AG10803 (cell line): Measurements from ENCODE around the gene ELL.

Source experiments
- DNase-seq: peaks from one replicate; pipeline ENCODE4 v3.0.0; 2010; ENCODE audit warnings: low read depth
- H3K4me3 ChIP-seq: 2 replicates; pipeline ENCODE4 v1.5.1; 2011; ENCODE audit warnings: mild to moderate bottlenecking, low read length, control low read depth
- TF ChIP-seq, protein P1 (sequence below): conservative IDR thresholded peaks from 2 replicates; pipeline ENCODE4 v1.5.1; 2011; ENCODE audit warnings: mild to moderate bottlenecking, low read length, control low read depth, inconsistent platforms

Gene ELL

DNA sequence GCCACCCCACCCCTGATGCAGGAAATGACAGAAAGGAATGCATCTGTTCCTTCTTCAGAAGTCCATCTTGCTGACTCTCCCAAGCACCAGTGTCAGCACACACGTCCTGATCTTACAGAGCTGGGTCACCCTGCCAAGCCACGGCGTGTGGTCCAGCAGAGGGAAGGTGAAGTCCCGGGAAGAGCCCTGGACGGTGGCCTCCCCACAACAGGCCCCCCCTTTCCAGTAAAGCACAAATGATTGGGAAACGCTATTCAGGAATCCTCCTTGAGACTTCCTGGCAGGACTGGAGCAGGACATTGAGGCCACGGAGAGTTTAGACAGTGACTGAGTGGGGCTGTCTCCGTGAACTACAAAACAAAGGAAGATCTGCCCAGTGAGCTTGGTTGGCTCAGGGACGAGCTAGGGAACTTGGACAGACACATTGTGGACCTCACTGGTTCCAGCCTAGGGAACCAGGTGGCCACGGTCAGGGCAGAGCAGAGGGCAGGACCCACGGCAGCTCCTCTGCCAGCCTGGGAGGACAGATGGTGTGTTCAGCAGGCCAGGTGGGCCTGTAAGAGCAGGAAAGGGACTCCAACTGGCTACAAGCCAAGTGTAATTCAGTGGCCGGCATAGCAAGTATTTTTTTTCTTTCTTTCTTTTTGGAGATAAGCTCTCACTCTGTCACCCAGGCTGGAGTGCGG lies 41.7 kb downstream of the ELL start:
- peak overlapping the region; percentile 34 for H3K4me3 ChIP-seq
- DNase-seq: peak; percentile 96
- TF ChIP-seq, protein P1, sequence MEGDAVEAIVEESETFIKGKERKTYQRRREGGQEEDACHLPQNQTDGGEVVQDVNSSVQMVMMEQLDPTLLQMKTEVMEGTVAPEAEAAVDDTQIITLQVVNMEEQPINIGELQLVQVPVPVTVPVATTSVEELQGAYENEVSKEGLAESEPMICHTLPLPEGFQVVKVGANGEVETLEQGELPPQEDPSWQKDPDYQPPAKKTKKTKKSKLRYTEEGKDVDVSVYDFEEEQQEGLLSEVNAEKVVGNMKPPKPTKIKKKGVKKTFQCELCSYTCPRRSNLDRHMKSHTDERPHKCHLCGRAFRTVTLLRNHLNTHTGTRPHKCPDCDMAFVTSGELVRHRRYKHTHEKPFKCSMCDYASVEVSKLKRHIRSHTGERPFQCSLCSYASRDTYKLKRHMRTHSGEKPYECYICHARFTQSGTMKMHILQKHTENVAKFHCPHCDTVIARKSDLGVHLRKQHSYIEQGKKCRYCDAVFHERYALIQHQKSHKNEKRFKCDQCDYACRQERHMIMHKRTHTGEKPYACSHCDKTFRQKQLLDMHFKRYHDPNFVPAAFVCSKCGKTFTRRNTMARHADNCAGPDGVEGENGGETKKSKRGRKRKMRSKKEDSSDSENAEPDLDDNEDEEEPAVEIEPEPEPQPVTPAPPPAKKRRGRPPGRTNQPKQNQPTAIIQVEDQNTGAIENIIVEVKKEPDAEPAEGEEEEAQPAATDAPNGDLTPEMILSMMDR: no peak

DNA sequence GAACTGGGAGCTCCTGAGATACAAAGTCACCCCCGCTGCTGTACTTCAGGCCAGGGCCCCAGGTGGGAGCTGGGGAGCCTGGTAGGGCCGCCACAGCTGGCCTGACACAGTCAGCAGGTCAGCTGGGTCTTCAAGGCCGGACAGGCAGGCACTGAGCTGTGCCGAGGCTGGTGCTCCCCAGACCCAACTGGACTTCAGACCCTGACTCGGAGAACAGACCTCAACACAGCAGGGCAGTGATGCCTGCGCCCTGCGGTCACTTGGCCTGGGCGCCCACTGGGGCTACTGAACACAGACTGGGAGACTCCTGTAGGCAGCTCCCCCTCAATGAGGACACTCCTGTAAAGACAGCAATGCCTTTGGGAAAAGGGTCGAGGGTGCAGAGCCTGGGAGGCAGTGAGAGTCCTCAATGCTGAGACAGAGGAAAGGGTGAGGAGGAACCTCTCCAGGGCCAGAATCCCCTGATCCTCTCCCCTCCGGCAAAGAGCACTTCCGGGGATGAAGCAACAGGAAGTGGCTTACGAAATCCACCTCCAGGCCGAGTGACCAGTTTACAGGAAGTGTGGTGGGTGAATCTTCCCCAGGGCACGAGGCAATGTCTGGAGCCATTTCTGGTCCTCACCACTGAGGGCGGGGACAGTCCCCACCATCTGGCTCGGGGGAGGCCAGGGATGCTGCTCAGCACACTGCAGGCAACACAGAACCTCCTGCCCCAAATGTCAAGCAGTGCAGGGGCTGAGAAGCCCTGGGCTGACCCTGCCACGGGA lies 43.1 kb downstream of the ELL start:
- TF ChIP-seq, protein P1: no peak
- peak; percentile 95 for DNase-seq
- no peak overlapping the region for H3K4me3 ChIP-seq

DNA sequence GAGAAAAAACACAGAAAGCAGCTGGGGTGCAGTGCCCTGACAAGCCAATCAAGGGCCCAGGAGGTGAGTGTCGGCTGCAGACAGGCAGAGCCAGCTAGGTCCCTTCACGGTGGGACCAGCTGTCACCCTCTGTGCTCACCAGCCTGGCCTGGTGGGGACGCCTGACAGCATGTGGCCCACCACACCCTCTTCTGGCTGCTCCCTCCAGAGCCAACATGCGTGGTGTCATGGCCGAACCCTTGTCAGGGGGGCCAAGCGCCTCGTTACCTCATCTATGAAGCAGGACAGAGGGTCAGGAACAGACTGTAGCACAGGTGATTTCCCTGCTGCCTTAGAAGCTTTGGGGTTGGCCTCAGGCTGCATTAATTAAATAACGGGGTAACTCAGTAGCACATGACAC lies 43.9 kb downstream of the ELL start:
- no peak for DNase-seq
- H3K4me3 ChIP-seq: no peak overlapping the region
- TF ChIP-seq, protein P1: no peak

DNA sequence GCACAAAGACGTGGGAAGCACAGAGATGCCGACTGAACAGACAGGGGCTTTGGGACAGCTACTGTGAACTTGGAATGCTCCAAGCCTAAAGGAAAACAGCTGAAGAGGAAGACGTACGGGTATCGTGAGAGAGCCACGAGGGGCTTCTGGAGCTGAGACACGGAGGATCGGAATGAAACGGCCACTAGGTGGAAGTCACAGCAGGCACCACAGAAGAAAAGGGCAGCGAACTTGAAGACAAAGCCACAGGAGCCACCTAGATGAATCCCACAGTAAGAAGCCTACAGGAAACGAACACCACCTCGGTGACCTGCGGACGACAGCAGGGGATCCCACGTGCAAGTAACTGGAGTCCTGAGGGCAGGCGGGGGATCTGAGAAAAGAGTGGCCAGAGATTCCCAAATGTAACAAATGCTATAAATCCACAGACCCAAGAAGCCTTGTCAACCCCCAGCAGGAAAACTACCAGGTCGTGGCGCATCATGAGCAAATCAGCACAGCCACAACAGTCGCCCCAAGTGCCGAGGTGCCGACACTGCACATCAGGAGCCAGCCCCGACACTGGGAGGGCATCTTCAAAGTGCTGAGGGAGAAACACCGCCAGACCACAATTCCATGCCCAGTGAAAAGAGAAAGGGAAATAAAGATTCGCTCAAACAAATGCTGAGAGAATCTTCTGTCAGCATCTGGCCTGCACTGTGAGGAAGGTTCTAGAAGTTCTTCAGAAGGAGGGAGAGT lies 44.7 kb downstream of the ELL start:
- H3K4me3 ChIP-seq: no peak overlapping the region
- no peak for DNase-seq
- TF ChIP-seq, protein P1: peak; percentile 20

DNA sequence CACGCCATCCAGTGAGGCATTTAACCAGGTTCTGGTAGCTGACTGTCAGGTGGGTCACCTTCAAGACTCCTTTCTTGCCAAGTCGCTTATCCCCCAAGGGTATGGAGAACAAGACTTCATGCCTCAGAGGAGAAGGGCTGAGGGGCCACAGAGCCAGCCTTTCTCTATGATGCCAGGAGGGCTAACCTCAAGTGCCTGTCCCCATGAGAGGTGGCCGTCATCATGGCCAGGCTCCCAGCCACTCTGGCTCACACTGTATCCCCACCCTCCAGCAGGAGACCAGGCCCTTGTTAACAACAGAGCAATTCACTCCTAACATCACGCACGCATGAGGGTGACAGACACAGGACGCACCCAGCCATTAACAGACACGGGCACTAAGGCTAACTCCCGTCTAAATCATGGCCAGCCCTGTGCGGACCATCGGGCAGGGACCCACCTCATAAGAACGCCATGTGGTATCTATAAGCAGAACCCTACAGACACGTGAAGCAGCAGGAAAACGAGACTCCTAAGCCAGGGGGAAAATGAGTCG lies 45.3 kb downstream of the ELL start:
- H3K4me3 ChIP-seq: no peak overlapping the region
- DNase-seq: no peak
- TF ChIP-seq, protein P1: no peak

DNA sequence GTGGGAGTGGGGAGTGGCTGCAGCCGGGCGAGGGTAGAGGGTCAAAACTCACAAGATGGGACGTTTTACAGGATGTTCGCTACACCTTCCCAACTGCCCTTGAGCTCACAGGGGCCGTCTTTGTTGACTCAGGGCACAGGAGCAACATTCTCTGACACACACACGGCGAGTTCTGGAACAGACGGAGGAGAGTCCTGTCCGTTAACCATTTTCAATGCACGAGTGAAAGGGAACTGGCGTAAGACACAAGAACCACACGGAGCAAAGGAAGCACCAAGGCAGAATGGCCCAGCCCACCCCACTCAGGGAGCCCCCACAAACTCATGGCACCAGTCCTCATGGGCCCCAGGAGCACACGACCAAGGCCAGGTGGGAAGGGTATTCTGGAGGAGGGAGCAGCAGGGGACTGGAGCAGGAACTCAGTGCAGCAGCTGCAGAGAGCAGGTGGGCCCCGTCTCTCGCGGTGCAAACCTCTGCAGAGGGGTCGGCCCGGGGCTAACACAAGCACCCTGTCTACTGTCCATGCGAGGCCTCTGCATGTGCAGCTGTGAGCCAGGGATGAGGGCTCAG lies 46.0 kb downstream of the ELL start:
- no peak overlapping the region for H3K4me3 ChIP-seq
- TF ChIP-seq, protein P1: no peak
- no peak for DNase-seq
